Stomach (tissue), 9 donors: ENCODE measurements around the gene FAM89A. TPM values are rescaled to one million over a fixed set of nuclear protein-coding genes. Genes with fewer than 3 reads are reported as not detected.
"Not testable (repeated sequence)": the region's sequence is repeated elsewhere in the genome, so short reads cannot be mapped to it uniquely, and the experiment has no call there.

Experiments used
- DNase-seq, 2 donors: peaks; one replicate each; pipeline versions ENCODE4 v3.0.0 to v3.0.0-alpha.2; 2013 to 2019
- H3K27ac ChIP-seq, 5 donors: fragments of 200-600 bp in 4 of 5; sonication (generic) in 4 of 5; one replicate each; pipeline ENCODE4 v1.5.1; 2013 to 2019; ENCODE audit warnings: mild to moderate bottlenecking in 1 of 5, moderate library complexity in 1 of 5
- H3K27me3 ChIP-seq, 3 donors: fragments of 200-600 bp; sonication (generic); one replicate each; pipeline ENCODE4 v1.5.1; 2017 to 2019; ENCODE audit warnings: mixed run types in 1 of 3
- H3K36me3 ChIP-seq, 4 donors: fragments of 200-600 bp; sonication (generic); 1 replicate in 3 of 4; 2 replicates in 1 of 4; pipeline ENCODE4 v1.5.1; 2016 to 2019
- H3K4me1 ChIP-seq, 4 donors: fragments of 200-600 bp; sonication (generic); one replicate each; pipeline ENCODE4 v1.5.1; 2016 to 2019
- H3K4me3 ChIP-seq, 4 donors: fragments of 200-600 bp; sonication (generic) in 3 of 4; one replicate each; pipeline ENCODE4 v1.5.1; 2016 to 2019; ENCODE audit warnings: mild to moderate bottlenecking in 1 of 4
- H3K9me3 ChIP-seq, 4 donors: fragments of 200-600 bp; sonication (generic); one replicate each; pipeline ENCODE4 v1.5.1; 2016 to 2019
- EP300 ChIP-seq: sonication (generic); formaldehyde crosslinking; IDR thresholded peaks from one replicate; pipeline ENCODE4 v1.6.1; 2017; ENCODE audit warnings: antibody characterized with exemption
- POLR2A ChIP-seq, 4 donors: fragments of 450-650 bp; IDR thresholded peaks; one replicate each; pipeline ENCODE4 v1.6.1; 2016; ENCODE audit warnings: antibody characterized with exemption in 4 of 4, control low read depth in 2 of 4, mild to moderate bottlenecking in 1 of 4, moderate library complexity in 1 of 4
- POLR2AphosphoS5 ChIP-seq, 3 donors: sonication (generic); formaldehyde crosslinking; IDR thresholded peaks; one replicate each; pipeline ENCODE4 v1.6.1; 2016; ENCODE audit warnings: antibody characterized with exemption in 3 of 3
- WGBS, 5 donors: extraction: QIAGEN DNeasy Blood & Tissue Kit in 3 of 5; methylation state at CpG; one replicate each; pipeline versions ENCODE4 v1.1.5 to v1.1.7; 2013 to 2018; 5-methylcytosine and 5-hydroxymethylcytosine counted together
- intact Hi-C: fragments of 100-400 bp; cut with DNase I; formaldehyde crosslinking; loops from one replicate; pipeline ENCODE4 v1.15.1; 2023; ENCODE audit warnings: low total_unique reads
- polyA plus RNA-seq, 3 donors: library from polyadenylated mRNA; stranded (reverse); fragments of 200-250 nt; gene quantifications; one replicate each; pipeline ENCODE4 v1.2.3, GENCODE V29; 2013
- total RNA-seq, 5 donors: library from RNA; depleted of rRNA; stranded (reverse); fragments of >200 nt; gene quantifications; one replicate each; pipeline versions ENCODE4 v1.1.0 to v1.2.3, GENCODE V29; 2014 to 2016
- TF ChIP-seq, protein P1 (sequence below), 7 experiments: fragments of 450-650 bp in 4 of 7; fragments of 200-600 bp in 3 of 7; sonication (generic) in 3 of 7; IDR thresholded peaks; one replicate each; pipeline ENCODE4 v1.5.1; 2016 to 2019; ENCODE audit warnings: antibody characterized with exemption in 7 of 7, control low read depth in 2 of 7, mild to moderate bottlenecking in 1 of 7
- donor health status: healthy with polysubstance abuse.
- donor health status: Bipolar disorder and iron deficiency.
- donor health status: healthy.

Gene FAM89A
- total and polyA plus RNA-seq, 8 donors, result 0.89 to 31.9 (median 20.0) TPM

DNA sequence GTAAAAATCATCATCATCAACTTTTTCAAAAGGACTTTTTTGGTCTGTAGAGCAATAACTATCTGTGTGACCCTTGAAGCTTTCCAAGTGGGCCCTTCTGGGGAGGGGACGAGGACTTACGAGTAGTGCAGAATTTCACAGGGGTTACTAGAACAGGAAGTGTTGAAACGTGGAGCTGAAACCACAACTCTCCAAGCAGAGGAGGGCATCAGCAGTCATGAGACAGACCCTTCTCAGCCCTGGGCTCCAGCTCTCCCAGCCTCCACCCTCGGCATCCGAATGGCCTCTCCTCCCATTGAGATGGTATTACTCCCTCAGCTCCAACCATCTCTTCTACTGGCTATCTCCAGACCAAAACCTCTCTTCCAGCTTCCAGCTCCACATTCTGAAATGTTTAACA is 3.6 kb downstream of the FAM89A start:
- no peak for TF ChIP-seq EP300
- TF ChIP-seq, protein P1, sequence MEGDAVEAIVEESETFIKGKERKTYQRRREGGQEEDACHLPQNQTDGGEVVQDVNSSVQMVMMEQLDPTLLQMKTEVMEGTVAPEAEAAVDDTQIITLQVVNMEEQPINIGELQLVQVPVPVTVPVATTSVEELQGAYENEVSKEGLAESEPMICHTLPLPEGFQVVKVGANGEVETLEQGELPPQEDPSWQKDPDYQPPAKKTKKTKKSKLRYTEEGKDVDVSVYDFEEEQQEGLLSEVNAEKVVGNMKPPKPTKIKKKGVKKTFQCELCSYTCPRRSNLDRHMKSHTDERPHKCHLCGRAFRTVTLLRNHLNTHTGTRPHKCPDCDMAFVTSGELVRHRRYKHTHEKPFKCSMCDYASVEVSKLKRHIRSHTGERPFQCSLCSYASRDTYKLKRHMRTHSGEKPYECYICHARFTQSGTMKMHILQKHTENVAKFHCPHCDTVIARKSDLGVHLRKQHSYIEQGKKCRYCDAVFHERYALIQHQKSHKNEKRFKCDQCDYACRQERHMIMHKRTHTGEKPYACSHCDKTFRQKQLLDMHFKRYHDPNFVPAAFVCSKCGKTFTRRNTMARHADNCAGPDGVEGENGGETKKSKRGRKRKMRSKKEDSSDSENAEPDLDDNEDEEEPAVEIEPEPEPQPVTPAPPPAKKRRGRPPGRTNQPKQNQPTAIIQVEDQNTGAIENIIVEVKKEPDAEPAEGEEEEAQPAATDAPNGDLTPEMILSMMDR (IDR thresholded peaks at IDR 0.05), result no peak
- no peak for TF ChIP-seq POLR2A (IDR thresholded peaks at IDR 0.05)
- no peak for TF ChIP-seq POLR2AphosphoS5 (IDR thresholded peaks at IDR 0.05)
- H3K36me3 ChIP-seq, result no peaks in the 10 kb centered on the region
- intact Hi-C loops, result no loop called here
- no peaks in the 10 kb centered on the region for H3K9me3 ChIP-seq
- WGBS, 5 donors, result 53 to 82% (median 75%) methylated on average over 5 of the region's 5 CpGs
- peaks cover 0 to 32% (median 0%) of the 10 kb centered on the region in 3 donors for H3K27me3 ChIP-seq
- H3K4me1 ChIP-seq, result peaks cover 5 to 42% (median 27%) of the 10 kb centered on the region in 4 donors
- H3K27ac ChIP-seq, result no peak overlapping the region
- no peak overlapping the region for H3K4me3 ChIP-seq
- no peak for DNase-seq

DNA sequence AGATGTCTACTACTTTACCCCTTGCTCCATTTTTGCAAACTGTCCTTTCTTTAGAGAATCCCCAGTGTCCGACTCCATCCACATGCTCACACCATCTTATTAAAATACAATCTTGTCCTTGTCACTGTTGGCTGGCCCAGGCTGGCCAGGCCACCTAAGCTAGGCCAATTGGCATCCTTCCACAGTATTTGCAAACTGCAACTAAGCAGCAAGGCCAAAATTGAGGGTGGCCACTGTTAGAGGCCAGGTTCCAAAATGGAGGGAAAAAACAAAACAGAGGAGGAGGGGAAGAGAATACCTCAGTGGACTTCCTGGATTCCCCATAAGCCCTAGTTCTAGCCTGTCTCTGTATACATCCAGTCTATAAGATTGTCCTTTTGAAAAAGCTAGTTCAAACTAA is 4.3 kb downstream of the FAM89A start:
- Histone ChIP-seq H3K27ac (no peak overlapping the region), H3K36me3 (no peaks in the 10 kb centered on the region), H3K27me3 (peaks cover 0 to 30% (median 0%) of the 10 kb centered on the region in 3 donors), H3K9me3 (no peaks in the 10 kb centered on the region), H3K4me1 (peaks cover 5 to 36% (median 21%) of the 10 kb centered on the region in 4 donors), H3K4me3 (no peak overlapping the region)
- WGBS, 5 donors, result 86 to 100% (median 93%) methylated on average over 1 of the region's 1 CpG
- intact Hi-C loops, result no loop called here
- DNase-seq, result no peak
- no peak for TF ChIP-seq POLR2AphosphoS5 (IDR thresholded peaks at IDR 0.05)
- TF ChIP-seq, protein P1 (IDR thresholded peaks at IDR 0.05), result no peak
- no peak for TF ChIP-seq POLR2A (IDR thresholded peaks at IDR 0.05)
- no peak for TF ChIP-seq EP300

DNA sequence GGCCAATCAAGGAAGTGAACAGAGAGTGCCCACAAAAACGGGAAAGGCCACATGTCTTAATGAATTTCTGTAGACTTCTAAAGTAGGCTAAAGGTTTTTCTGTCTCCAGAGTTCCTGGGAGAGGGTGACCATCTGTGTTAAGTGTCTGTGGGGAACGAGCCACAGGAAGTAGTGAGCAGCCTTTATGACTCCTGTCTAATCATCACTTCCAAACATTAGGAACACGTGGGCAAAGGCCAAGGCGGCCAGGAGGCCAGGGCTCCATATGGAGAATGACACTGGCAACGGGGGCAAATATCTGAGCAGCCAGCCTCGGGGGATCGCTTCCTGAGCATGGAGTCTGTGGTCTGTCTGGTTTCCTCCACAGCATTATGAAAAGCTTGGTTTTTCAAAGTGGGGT is 7.1 kb downstream of the FAM89A start:
- no peaks in the 10 kb centered on the region for H3K9me3 ChIP-seq
- H3K4me3 ChIP-seq, result no peak overlapping the region
- DNase-seq, result no peak
- peaks cover 0 to 14% (median 7%) of the 10 kb centered on the region in 4 donors for H3K4me1 ChIP-seq
- no peaks in the 10 kb centered on the region for H3K36me3 ChIP-seq
- TF ChIP-seq, protein P1 (IDR thresholded peaks at IDR 0.05), result no peak
- TF ChIP-seq EP300 (no peak), POLR2A (IDR thresholded peaks at IDR 0.05) (no peak), POLR2AphosphoS5 (IDR thresholded peaks at IDR 0.05) (no peak)
- intact Hi-C loops, result no loop called here
- WGBS, 5 donors, result 44 to 70% (median 63%) methylated on average over 7 of the region's 7 CpGs
- H3K27me3 ChIP-seq, result peaks cover 0 to 6% (median 0%) of the 10 kb centered on the region in 3 donors
- no peak overlapping the region for H3K27ac ChIP-seq

DNA sequence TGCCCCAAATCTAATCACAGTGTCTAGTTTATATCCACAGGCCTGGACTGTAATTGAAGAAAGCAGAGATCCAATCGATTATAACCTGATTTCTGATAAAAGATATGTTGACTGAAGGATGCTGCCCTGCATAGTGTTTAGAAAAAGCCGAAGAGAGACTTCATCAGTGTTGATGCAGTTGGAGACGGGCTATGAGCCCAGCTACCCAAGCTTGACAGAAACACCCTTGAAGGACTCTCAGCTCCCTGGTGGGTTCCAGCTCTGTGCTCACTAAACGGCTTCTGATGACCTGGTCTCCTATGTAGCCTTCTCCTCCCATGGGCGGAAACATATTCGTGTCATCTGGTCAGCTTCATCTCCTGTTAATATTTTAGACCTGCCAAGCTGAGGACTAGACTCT is 10.2 kb downstream of the FAM89A start:
- Histone ChIP-seq H3K36me3 (no peaks in the 10 kb centered on the region), H3K9me3 (no peaks in the 10 kb centered on the region), H3K4me1 (peaks cover 0 to 5% (median 0%) of the 10 kb centered on the region in 4 donors), H3K27me3 (no peaks in the 10 kb centered on the region), H3K4me3 (no peak overlapping the region), H3K27ac (no peak overlapping the region)
- no peak for DNase-seq
- intact Hi-C loops, result no loop called here
- WGBS, 5 donors, result 81 to 91% (median 84%) methylated on average over 6 of the region's 6 CpGs
- TF ChIP-seq, protein P1 (IDR thresholded peaks at IDR 0.05), result no peak
- TF ChIP-seq POLR2AphosphoS5 (IDR thresholded peaks at IDR 0.05), result no peak
- no peak for TF ChIP-seq EP300

DNA sequence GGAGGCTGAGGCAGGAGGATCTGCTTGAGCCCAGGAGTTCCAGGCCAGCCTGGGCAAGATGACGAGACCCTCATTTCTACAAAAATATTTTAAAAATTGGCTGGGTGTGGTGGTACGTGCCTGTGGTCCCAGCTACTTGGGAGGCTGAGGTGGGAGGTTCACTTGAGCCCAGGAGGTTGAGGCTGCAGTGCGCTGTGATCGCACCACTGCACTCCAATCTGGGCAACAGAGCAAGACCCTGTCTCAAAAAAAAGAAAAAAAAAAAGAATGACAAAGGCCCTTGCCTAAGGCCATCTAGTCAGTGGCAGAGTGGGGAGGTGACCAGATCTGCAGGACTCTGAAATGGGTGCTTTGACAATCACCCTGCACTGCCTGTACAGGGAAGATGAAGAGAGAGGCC is 10.8 kb downstream of the FAM89A start:
- H3K27ac ChIP-seq, H3K36me3 ChIP-seq, DNase-seq, H3K9me3 ChIP-seq, H3K4me1 ChIP-seq, H3K4me3 ChIP-seq, H3K27me3 ChIP-seq, intact Hi-C loops: not testable (repeated sequence)
- 95 to 98% (median 97%) methylated on average over 4 of the region's 4 CpGs for WGBS, 5 donors
